ENCODE measurements around the gene CYFIP2. TPM values are rescaled to one million over a fixed set of nuclear protein-coding genes. Genes with fewer than 3 reads are reported as not detected.
"Not testable (repeated sequence)": the region's sequence is repeated elsewhere in the genome, so short reads cannot be mapped to it uniquely, and the experiment has no call there.

Gene CYFIP2
- total and polyA plus RNA-seq, 4 donors, result 48.1 to 160 (median 104) TPM

DNA sequence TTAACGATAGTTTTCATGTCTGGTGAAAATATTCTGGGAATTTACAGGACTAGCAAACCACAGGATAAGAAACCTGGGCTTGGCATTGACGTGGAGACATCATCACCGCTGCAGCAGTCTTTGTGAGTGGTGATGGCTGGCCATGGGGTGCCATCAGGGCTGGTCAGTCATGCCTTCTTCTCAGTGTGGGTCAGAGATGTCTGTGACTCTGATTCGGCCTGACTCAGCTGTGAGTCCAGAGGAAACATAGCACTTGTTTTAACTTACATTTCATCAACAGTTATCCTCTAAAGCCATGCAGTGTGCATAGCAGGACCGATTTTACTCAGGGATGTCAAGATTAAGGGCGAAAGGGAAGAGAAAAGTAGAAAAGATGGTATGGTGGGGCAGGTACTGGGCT is 33.2 kb upstream of the CYFIP2 start:
- no peak for DNase-seq (ENCODE audit: low read depth in 4 of 6, low spot score in 6 of 6)
- Histone ChIP-seq H3K27ac (ENCODE audit: low read depth, low read length) (no peak overlapping the region), H3K4me3 (ENCODE audit: low read depth, low read length) (no peak overlapping the region), H3K27me3 (ENCODE audit: control insufficient read depth, insufficient read depth, low read length) (no peaks in the 10 kb centered on the region), H3K36me3 (ENCODE audit: control insufficient read depth, insufficient read depth, low read length) (no peaks in the 10 kb centered on the region), H3K9me3 (ENCODE audit: control insufficient read depth, insufficient read depth, low read length) (no peaks in the 10 kb centered on the region), H3K4me1 (ENCODE audit: control insufficient read depth, insufficient read depth, low read length) (no peaks in the 10 kb centered on the region)
- 88% methylated on average over 1 of the region's 6 CpGs for WGBS (ENCODE audit: insufficient coverage)

DNA sequence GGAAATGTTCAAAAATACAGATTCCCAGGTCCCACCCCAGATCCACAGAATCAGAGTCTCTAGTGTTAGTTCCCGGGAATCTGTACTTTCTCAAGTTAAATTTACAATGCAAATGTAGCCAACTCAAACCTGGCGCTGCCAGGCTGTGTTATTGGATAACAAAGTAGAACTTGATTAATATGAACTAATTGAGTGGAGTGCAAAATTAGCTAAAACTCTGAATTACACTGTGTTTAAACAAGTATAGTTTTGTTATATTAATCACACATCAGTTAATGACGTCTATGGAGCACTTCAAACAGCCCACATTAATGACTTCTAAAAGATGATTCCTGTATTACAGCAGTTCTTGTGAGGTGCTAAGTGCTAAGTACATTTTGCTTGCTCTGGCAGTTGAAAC is 32.4 kb upstream of the CYFIP2 start:
- no peak for DNase-seq (ENCODE audit: low read depth in 4 of 6, low spot score in 6 of 6)
- no peak overlapping the region for H3K27ac ChIP-seq (ENCODE audit: low read depth, low read length)
- H3K36me3 ChIP-seq (ENCODE audit: control insufficient read depth, insufficient read depth, low read length), result no peaks in the 10 kb centered on the region
- H3K4me1 ChIP-seq (ENCODE audit: control insufficient read depth, insufficient read depth, low read length), result no peaks in the 10 kb centered on the region
- no peaks in the 10 kb centered on the region for H3K9me3 ChIP-seq (ENCODE audit: control insufficient read depth, insufficient read depth, low read length)
- H3K4me3 ChIP-seq (ENCODE audit: low read depth, low read length), result no peak overlapping the region
- WGBS (ENCODE audit: insufficient coverage), result no CpG with 5 or more reads among the region's 3 CpGs
- H3K27me3 ChIP-seq (ENCODE audit: control insufficient read depth, insufficient read depth, low read length), result no peaks in the 10 kb centered on the region

DNA sequence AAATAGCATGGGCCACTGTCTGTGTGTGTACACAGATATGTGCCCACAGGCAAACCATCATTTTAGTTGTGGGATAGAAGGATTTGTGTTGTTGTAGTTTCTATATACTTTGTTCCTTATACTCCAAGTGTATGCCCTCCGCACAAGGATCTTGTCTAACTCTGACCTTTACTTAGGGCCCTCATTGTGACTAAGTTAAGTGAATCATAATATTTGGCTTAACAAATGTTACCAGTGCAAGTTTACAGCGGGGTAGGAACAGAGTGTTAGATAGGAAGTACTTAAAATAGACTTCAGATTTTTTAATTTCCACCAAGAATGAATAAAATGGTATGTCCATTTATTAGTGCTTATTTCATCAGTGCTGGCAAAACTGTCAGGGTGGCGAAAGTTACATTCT is 29.5 kb upstream of the CYFIP2 start:
- DNase-seq (ENCODE audit: low read depth in 4 of 6, low spot score in 6 of 6), result no peak
- H3K4me1 ChIP-seq (ENCODE audit: control insufficient read depth, insufficient read depth, low read length), result no peaks in the 10 kb centered on the region
- no peak overlapping the region for H3K27ac ChIP-seq (ENCODE audit: low read depth, low read length)
- H3K36me3 ChIP-seq (ENCODE audit: control insufficient read depth, insufficient read depth, low read length), result no peaks in the 10 kb centered on the region
- WGBS (ENCODE audit: insufficient coverage), result no CpG with 5 or more reads among the region's 3 CpGs
- H3K9me3 ChIP-seq (ENCODE audit: control insufficient read depth, insufficient read depth, low read length), result no peaks in the 10 kb centered on the region
- H3K4me3 ChIP-seq (ENCODE audit: low read depth, low read length), result no peak overlapping the region
- no peaks in the 10 kb centered on the region for H3K27me3 ChIP-seq (ENCODE audit: control insufficient read depth, insufficient read depth, low read length)

DNA sequence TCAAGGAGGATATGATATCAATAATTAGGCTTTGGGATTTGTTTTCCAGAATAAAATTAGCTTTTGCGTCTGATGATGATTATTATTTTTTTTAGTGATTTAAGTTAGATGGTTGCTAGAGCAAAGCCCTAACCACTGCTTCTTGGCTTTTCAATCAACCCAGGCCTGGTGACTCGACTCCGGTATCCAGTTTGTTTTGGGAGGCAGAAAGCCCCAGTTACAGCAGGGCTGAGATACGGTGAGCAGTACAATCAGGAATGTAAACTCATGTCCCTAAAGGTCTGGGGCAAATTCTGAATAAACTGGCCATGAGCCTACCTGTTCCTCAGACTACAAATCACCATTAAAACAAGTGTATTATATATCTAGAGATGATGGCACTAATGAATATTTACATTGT is 24.4 kb upstream of the CYFIP2 start:
- Histone ChIP-seq H3K9me3 (ENCODE audit: control insufficient read depth, insufficient read depth, low read length) (no peaks in the 10 kb centered on the region), H3K4me3 (ENCODE audit: low read depth, low read length) (no peak overlapping the region), H3K27me3 (ENCODE audit: control insufficient read depth, insufficient read depth, low read length) (no peaks in the 10 kb centered on the region), H3K4me1 (ENCODE audit: control insufficient read depth, insufficient read depth, low read length) (no peaks in the 10 kb centered on the region), H3K36me3 (ENCODE audit: control insufficient read depth, insufficient read depth, low read length) (no peaks in the 10 kb centered on the region), H3K27ac (ENCODE audit: low read depth, low read length) (no peak overlapping the region)
- 93% methylated on average over 2 of the region's 4 CpGs for whole genome bisulfite sequencing (ENCODE audit: insufficient coverage)
- no peak for DNase-seq (ENCODE audit: low read depth in 4 of 6, low spot score in 6 of 6)

DNA sequence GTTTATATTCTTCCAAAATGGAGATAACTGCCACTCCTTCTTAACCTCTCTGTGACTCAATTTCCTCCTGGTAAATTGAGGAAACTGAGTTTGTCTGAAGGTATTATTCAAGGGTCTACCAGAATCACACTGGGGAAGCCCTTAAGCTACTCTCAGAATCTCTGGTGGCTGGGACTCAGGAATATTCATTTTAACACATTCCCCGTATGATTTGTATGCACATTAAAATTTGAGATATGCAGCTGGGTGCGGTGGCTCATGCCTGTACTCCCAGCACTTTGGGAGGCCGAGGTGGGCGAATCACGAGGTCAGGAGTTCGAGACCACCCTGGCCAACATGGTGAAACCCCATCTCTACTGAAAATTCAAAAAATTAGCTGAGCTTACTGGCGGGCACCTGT is 21.2 kb upstream of the CYFIP2 start:
- not testable (repeated sequence) for H3K4me1 ChIP-seq (ENCODE audit: control insufficient read depth, insufficient read depth, low read length); H3K9me3 ChIP-seq (ENCODE audit: control insufficient read depth, insufficient read depth, low read length); DNase-seq (ENCODE audit: low read depth in 4 of 6, low spot score in 6 of 6); H3K4me3 ChIP-seq (ENCODE audit: low read depth, low read length); H3K27ac ChIP-seq (ENCODE audit: low read depth, low read length); H3K27me3 ChIP-seq (ENCODE audit: control insufficient read depth, insufficient read depth, low read length); H3K36me3 ChIP-seq (ENCODE audit: control insufficient read depth, insufficient read depth, low read length)
- WGBS (ENCODE audit: insufficient coverage), result 80% methylated on average over 5 of the region's 7 CpGs

DNA sequence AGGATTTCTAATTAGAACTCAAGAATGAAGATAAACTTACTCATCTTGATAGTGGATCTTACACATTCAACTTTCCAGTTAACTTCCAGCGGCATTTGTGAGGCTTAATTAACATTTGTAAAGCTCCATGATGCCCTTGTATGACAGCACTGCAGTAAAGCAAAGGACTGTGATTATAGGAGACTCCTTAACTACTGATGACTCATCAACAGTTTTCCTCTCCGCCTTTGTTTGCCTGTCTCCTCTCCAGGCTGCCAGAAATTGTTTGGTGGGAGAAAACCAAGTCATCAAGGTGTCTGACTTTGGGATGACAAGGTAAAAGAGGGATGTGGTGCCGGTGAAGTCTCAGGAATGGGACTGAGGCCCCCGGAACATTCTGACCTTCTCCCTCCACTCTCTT is 20.4 kb upstream of the CYFIP2 start:
- H3K4me3 ChIP-seq (ENCODE audit: low read depth, low read length), result no peak overlapping the region
- no peaks in the 10 kb centered on the region for H3K36me3 ChIP-seq (ENCODE audit: control insufficient read depth, insufficient read depth, low read length)
- no CpG with 5 or more reads among the region's 4 CpGs for WGBS (ENCODE audit: insufficient coverage)
- no peaks in the 10 kb centered on the region for H3K27me3 ChIP-seq (ENCODE audit: control insufficient read depth, insufficient read depth, low read length)
- H3K27ac ChIP-seq (ENCODE audit: low read depth, low read length), result no peak overlapping the region
- no peak for DNase-seq (ENCODE audit: low read depth in 4 of 6, low spot score in 6 of 6)
- no peaks in the 10 kb centered on the region for H3K9me3 ChIP-seq (ENCODE audit: control insufficient read depth, insufficient read depth, low read length)
- H3K4me1 ChIP-seq (ENCODE audit: control insufficient read depth, insufficient read depth, low read length), result no peaks in the 10 kb centered on the region

DNA sequence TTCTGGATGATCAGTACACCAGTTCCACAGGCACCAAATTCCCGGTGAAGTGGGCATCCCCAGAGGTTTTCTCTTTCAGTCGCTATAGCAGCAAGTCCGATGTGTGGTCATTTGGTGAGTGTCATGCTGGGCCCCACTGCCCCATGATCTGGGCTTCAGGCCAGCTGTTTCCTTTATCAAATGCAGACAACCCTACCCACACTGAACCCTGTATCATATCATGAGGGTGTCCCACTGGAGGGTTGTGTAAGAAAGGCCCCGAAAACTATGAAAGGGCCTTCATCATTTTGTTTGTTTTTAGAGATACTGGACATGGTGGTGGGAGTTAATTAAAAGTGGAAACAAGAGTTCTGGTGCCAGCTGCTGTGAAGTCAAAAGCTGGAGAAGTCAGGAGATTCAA is 20.0 kb upstream of the CYFIP2 start:
- Histone ChIP-seq H3K27me3 (ENCODE audit: control insufficient read depth, insufficient read depth, low read length) (no peaks in the 10 kb centered on the region), H3K27ac (ENCODE audit: low read depth, low read length) (no peak overlapping the region), H3K9me3 (ENCODE audit: control insufficient read depth, insufficient read depth, low read length) (no peaks in the 10 kb centered on the region), H3K4me1 (ENCODE audit: control insufficient read depth, insufficient read depth, low read length) (no peaks in the 10 kb centered on the region), H3K4me3 (ENCODE audit: low read depth, low read length) (no peak overlapping the region), H3K36me3 (ENCODE audit: control insufficient read depth, insufficient read depth, low read length) (no peaks in the 10 kb centered on the region)
- DNase-seq (ENCODE audit: low read depth in 4 of 6, low spot score in 6 of 6), result no peak
- 80% methylated on average over 1 of the region's 4 CpGs for WGBS (ENCODE audit: insufficient coverage)

DNA sequence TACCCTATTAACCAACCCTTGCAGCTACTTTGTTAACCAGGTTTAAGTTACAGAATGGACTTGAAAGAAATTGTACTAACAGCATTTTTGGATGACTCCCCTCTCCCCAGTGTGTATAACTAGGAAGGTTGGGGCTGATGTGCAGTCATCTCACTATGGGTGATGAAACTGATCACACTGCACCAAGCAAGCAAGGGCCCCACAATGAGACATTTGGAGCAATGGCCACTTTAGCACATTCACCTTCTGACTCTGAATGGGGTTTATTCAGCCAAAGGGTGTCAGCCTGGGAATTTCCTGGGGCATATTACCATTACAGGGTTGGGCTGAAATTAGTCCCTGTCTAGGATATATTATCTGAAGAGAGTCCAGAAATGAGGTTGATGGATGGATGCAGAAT is 18.7 kb upstream of the CYFIP2 start:
- no peaks in the 10 kb centered on the region for H3K27me3 ChIP-seq (ENCODE audit: control insufficient read depth, insufficient read depth, low read length)

DNA sequence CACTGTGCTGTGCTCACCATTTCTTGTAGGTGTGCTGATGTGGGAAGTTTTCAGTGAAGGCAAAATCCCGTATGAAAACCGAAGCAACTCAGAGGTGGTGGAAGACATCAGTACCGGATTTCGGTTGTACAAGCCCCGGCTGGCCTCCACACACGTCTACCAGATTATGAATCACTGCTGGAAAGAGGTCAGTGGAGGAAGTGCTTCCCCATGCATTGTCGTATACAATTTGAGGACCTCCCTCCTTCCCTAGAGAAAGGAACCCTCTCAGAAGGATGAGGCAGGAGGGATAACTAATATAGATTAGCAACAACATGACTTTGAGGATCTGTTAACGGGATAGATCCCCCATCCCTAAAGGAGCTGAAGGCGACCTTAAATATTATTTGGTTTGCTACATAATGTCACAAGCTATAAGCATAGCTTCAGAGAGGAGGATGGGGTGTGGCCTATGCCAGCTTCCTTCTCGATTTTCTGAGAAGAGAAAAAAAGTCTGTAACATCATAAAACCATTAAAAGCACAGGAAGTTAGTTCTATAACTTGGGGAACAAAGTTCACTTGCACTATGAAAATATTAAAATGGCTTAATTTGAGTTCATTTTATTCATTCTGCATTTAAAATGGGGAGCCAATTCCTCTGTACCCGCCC is 17.0 kb upstream of the CYFIP2 start:
- H3K9me3 ChIP-seq (ENCODE audit: control insufficient read depth, insufficient read depth, low read length), result no peaks in the 10 kb centered on the region
- 87% methylated on average over 3 of the region's 11 CpGs for WGBS (ENCODE audit: insufficient coverage)
- H3K27ac ChIP-seq (ENCODE audit: low read depth, low read length), result no peak overlapping the region
- no peaks in the 10 kb centered on the region for H3K36me3 ChIP-seq (ENCODE audit: control insufficient read depth, insufficient read depth, low read length)
- H3K4me3 ChIP-seq (ENCODE audit: low read depth, low read length), result no peak overlapping the region
- no peaks in the 10 kb centered on the region for H3K4me1 ChIP-seq (ENCODE audit: control insufficient read depth, insufficient read depth, low read length)
- no peak for DNase-seq (ENCODE audit: low read depth in 4 of 6, low spot score in 6 of 6)
- H3K27me3 ChIP-seq (ENCODE audit: control insufficient read depth, insufficient read depth, low read length), result no peaks in the 10 kb centered on the region

More for the DNA sequence above, 18.7 kb upstream of the CYFIP2 start:
- no peaks in the 10 kb centered on the region for H3K9me3 ChIP-seq (ENCODE audit: control insufficient read depth, insufficient read depth, low read length)
- H3K27ac ChIP-seq (ENCODE audit: low read depth, low read length), result no peak overlapping the region
- no peaks in the 10 kb centered on the region for H3K36me3 ChIP-seq (ENCODE audit: control insufficient read depth, insufficient read depth, low read length)
- DNase-seq (ENCODE audit: low read depth in 4 of 6, low spot score in 6 of 6), result no peak
- no peak overlapping the region for H3K4me3 ChIP-seq (ENCODE audit: low read depth, low read length)
- no peaks in the 10 kb centered on the region for H3K4me1 ChIP-seq (ENCODE audit: control insufficient read depth, insufficient read depth, low read length)

DNA sequence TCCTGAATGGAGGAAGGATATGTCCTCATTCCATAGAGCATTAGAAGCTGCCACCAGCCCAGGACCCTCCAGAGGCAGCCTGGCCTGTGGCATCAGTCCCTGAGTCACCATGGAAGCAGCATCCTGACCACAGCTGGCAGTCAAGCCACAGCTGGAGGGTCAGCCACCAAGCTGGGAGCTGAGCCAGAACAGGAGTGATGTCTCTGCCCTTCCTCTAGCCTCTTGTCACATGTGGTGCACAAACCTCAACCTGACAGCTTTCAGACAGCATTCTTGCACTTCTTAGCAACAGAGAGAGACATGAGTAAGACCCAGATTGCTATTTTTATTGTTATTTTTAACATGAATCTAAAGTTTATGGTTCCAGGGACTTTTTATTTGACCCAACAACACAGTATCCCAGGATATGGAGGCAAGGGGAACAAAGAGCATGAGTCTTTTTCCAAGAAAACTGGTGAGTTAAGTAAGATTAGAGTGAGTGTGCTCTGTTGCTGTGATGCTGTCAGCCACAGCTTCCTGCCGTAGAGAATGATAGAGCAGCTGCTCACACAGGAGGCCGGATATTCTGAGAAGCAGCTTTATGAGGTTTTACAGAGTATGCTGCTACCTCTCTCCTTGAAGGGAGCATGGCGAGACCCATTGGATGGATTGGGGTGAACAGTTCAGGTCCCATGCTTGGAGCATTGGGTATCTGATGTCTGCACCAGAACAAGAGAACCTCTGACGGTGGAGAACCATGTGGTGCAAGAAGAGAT is 13.0 kb upstream of the CYFIP2 start:
- Histone ChIP-seq H3K9me3 (ENCODE audit: control insufficient read depth, insufficient read depth, low read length) (no peaks in the 10 kb centered on the region), H3K4me1 (ENCODE audit: control insufficient read depth, insufficient read depth, low read length) (no peaks in the 10 kb centered on the region), H3K27ac (ENCODE audit: low read depth, low read length) (no peak overlapping the region), H3K36me3 (ENCODE audit: control insufficient read depth, insufficient read depth, low read length) (no peaks in the 10 kb centered on the region), H3K4me3 (ENCODE audit: low read depth, low read length) (no peak overlapping the region), H3K27me3 (ENCODE audit: control insufficient read depth, insufficient read depth, low read length) (no peaks in the 10 kb centered on the region)
- WGBS (ENCODE audit: insufficient coverage), result 53% methylated on average over 3 of the region's 4 CpGs
- peak in 1 of 6 donors; percentile 5 for DNase-seq (ENCODE audit: low read depth in 4 of 6, low spot score in 6 of 6)

Data from spinal cord (tissue), 10 donors.